IPS-15b (cell line): Measurements from ENCODE around the gene LPCAT3.
"Not testable (repeated sequence)": the region's sequence is repeated elsewhere in the genome, so short reads cannot be mapped to it uniquely, and the experiment has no call there.

Experiments used
- H3K27me3 ChIP-seq: one replicate; pipeline ENCODE4 v1.6.1; 2013; ENCODE audit warnings: low read length; ENCODE audit not compliant: control insufficient read depth, insufficient read depth
- H3K36me3 ChIP-seq: one replicate; pipeline ENCODE4 v1.6.1; 2013; ENCODE audit warnings: low read length; ENCODE audit not compliant: control insufficient read depth, insufficient read depth
- H3K4me1 ChIP-seq: one replicate; pipeline ENCODE4 v1.6.1; 2013; ENCODE audit warnings: mild to moderate bottlenecking, low read length; ENCODE audit not compliant: control insufficient read depth, insufficient read depth
- H3K4me3 ChIP-seq: one replicate; pipeline ENCODE4 v1.5.1; 2013; ENCODE audit warnings: low read depth, low read length
- H3K9ac ChIP-seq: one replicate; pipeline ENCODE4 v1.6.1; 2013; ENCODE audit warnings: low read depth, mild to moderate bottlenecking, low read length
- H3K9me3 ChIP-seq: one replicate; pipeline ENCODE4 v1.6.1; 2013; ENCODE audit warnings: mild to moderate bottlenecking, low read length; ENCODE audit not compliant: control insufficient read depth, insufficient read depth

The LPCAT3 gene

GRCh38 chr12:7055736-7056135 lies 37.5 kb upstream of the LPCAT3 start:
- H3K4me3 ChIP-seq, H3K9me3 ChIP-seq, H3K36me3 ChIP-seq, H3K27me3 ChIP-seq, H3K9ac ChIP-seq, H3K4me1 ChIP-seq: not testable (repeated sequence)

GRCh38 chr12:7054925-7055324 lies 36.6 kb upstream of the LPCAT3 start:
- H3K4me3 ChIP-seq, result no peak overlapping the region
- H3K4me1 ChIP-seq, result no peaks in the 10 kb centered on the region
- H3K27me3 ChIP-seq, result no peaks in the 10 kb centered on the region
- no peak overlapping the region for H3K9ac ChIP-seq
- H3K36me3 ChIP-seq, result no peaks in the 10 kb centered on the region
- H3K9me3 ChIP-seq, result no peaks in the 10 kb centered on the region

GRCh38 chr12:7049973-7050372 lies 31.7 kb upstream of the LPCAT3 start:
- not testable (repeated sequence) for H3K4me1 ChIP-seq, H3K4me3 ChIP-seq, H3K27me3 ChIP-seq

GRCh38 chr12:7049445-7049951 lies 31.2 kb upstream of the LPCAT3 start:
- H3K9me3 ChIP-seq, H3K36me3 ChIP-seq, H3K4me1 ChIP-seq, H3K27me3 ChIP-seq, H3K9ac ChIP-seq, H3K4me3 ChIP-seq: not testable (repeated sequence)

More at GRCh38 chr12:7049973-7050372, 31.7 kb upstream of the LPCAT3 start:
- H3K9me3 ChIP-seq, H3K9ac ChIP-seq, H3K36me3 ChIP-seq: not testable (repeated sequence)

GRCh38 chr12:7047306-7047705 lies 29.0 kb upstream of the LPCAT3 start:
- Histone ChIP-seq H3K27me3 (no peaks in the 10 kb centered on the region), H3K9me3 (no peaks in the 10 kb centered on the region), H3K9ac (no peak overlapping the region), H3K4me1 (no peaks in the 10 kb centered on the region), H3K4me3 (no peak overlapping the region), H3K36me3 (no peaks in the 10 kb centered on the region)

GRCh38 chr12:7046383-7047105 lies 28.3 kb upstream of the LPCAT3 start:
- no peaks in the 10 kb centered on the region for H3K4me1 ChIP-seq
- no peaks in the 10 kb centered on the region for H3K9me3 ChIP-seq
- H3K27me3 ChIP-seq, result no peaks in the 10 kb centered on the region
- H3K9ac ChIP-seq, result no peak overlapping the region
- H3K36me3 ChIP-seq, result no peaks in the 10 kb centered on the region
- no peak overlapping the region for H3K4me3 ChIP-seq

- Histone ChIP-seq H3K4me3 (no peak overlapping the region), H3K4me1 (no peaks in the 10 kb centered on the region), H3K36me3 (no peaks in the 10 kb centered on the region), H3K9ac (no peak overlapping the region), H3K27me3 (no peaks in the 10 kb centered on the region), H3K9me3 (no peaks in the 10 kb centered on the region)
Observed at GRCh38 chr12:7045913-7046312, 27.6 kb upstream of the LPCAT3 start.

- no peak overlapping the region for H3K9ac ChIP-seq
- no peaks in the 10 kb centered on the region for H3K27me3 ChIP-seq
- no peaks in the 10 kb centered on the region for H3K36me3 ChIP-seq
- no peaks in the 10 kb centered on the region for H3K4me1 ChIP-seq
- no peak overlapping the region for H3K4me3 ChIP-seq
- H3K9me3 ChIP-seq, result no peaks in the 10 kb centered on the region
Observed at GRCh38 chr12:7042842-7043241, 24.6 kb upstream of the LPCAT3 start.

- H3K9ac ChIP-seq, result no peak overlapping the region
- no peaks in the 10 kb centered on the region for H3K27me3 ChIP-seq
- H3K9me3 ChIP-seq, result no peaks in the 10 kb centered on the region
- no peak overlapping the region for H3K4me3 ChIP-seq
- H3K4me1 ChIP-seq, result peaks cover 2% of the 10 kb centered on the region
- no peaks in the 10 kb centered on the region for H3K36me3 ChIP-seq
Observed at GRCh38 chr12:7039403-7039802, 21.1 kb upstream of the LPCAT3 start.

- peaks cover 2% of the 10 kb centered on the region for H3K4me1 ChIP-seq
- no peaks in the 10 kb centered on the region for H3K9me3 ChIP-seq
- no peaks in the 10 kb centered on the region for H3K36me3 ChIP-seq
- no peak overlapping the region for H3K9ac ChIP-seq
- H3K27me3 ChIP-seq, result no peaks in the 10 kb centered on the region
- no peak overlapping the region for H3K4me3 ChIP-seq
Observed at GRCh38 chr12:7038591-7038990, 20.3 kb upstream of the LPCAT3 start.

- not testable (repeated sequence) for H3K9ac ChIP-seq, H3K36me3 ChIP-seq, H3K9me3 ChIP-seq, H3K4me1 ChIP-seq, H3K27me3 ChIP-seq, H3K4me3 ChIP-seq
Observed at GRCh38 chr12:7037411-7037810, 19.1 kb upstream of the LPCAT3 start.

GRCh38 chr12:7035463-7035862 lies 17.2 kb upstream of the LPCAT3 start:
- H3K27me3 ChIP-seq, result no peaks in the 10 kb centered on the region
- H3K36me3 ChIP-seq, result no peaks in the 10 kb centered on the region
- H3K4me1 ChIP-seq, result peaks cover 2% of the 10 kb centered on the region
- no peak overlapping the region for H3K4me3 ChIP-seq
- H3K9ac ChIP-seq, result no peak overlapping the region
- H3K9me3 ChIP-seq, result no peaks in the 10 kb centered on the region
